ENCODE results near the gene CTSO.
A peak's percentile ranks its signal among the peaks of the same experiment; 100 is the strongest.

The CTSO gene

DNA sequence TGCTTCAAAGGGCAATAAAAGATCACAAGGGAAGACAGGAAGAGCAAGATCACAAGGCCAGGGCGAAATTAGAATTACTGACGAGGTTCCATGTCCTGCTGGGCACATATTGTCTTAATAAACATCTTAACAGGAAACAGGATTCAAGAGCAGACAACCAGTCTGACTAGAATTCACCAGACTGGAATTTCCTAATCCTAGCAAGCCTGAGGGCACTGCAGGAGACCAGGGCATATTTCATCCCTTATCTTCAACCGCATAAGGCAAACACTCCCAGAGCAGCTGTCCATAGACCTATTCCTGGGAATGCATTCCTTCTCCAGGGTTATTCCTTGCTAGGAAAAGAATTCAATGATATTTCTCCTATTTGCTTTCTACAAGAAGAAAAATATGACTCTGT lies 62.6 kb downstream of the CTSO start:
- Histone ChIP-seq H3K27ac (ENCODE audit: poor library complexity, severe bottlenecking) (no peak overlapping the region), H3K9me3 (ENCODE audit: severe bottlenecking) (no peaks in the 10 kb centered on the region), H3K27me3 (ENCODE audit: insufficient read depth, poor library complexity, severe bottlenecking) (no peaks in the 10 kb centered on the region), H3K36me3 (ENCODE audit: low read depth) (no peaks in the 10 kb centered on the region), H3K4me3 (ENCODE audit: severe bottlenecking) (no peak overlapping the region), H3K4me1 (ENCODE audit: insufficient read depth, poor library complexity, severe bottlenecking) (peaks cover 2% of the 10 kb centered on the region)
- DNase-seq (ENCODE audit: low spot score) (no peak), ATAC-seq (ENCODE audit: low read depth) (no peak)
- TF ChIP-seq, protein P1, sequence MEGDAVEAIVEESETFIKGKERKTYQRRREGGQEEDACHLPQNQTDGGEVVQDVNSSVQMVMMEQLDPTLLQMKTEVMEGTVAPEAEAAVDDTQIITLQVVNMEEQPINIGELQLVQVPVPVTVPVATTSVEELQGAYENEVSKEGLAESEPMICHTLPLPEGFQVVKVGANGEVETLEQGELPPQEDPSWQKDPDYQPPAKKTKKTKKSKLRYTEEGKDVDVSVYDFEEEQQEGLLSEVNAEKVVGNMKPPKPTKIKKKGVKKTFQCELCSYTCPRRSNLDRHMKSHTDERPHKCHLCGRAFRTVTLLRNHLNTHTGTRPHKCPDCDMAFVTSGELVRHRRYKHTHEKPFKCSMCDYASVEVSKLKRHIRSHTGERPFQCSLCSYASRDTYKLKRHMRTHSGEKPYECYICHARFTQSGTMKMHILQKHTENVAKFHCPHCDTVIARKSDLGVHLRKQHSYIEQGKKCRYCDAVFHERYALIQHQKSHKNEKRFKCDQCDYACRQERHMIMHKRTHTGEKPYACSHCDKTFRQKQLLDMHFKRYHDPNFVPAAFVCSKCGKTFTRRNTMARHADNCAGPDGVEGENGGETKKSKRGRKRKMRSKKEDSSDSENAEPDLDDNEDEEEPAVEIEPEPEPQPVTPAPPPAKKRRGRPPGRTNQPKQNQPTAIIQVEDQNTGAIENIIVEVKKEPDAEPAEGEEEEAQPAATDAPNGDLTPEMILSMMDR (IDR thresholded peaks at IDR 0.05; ENCODE audit: poor library complexity, severe bottlenecking), result no peak

DNA sequence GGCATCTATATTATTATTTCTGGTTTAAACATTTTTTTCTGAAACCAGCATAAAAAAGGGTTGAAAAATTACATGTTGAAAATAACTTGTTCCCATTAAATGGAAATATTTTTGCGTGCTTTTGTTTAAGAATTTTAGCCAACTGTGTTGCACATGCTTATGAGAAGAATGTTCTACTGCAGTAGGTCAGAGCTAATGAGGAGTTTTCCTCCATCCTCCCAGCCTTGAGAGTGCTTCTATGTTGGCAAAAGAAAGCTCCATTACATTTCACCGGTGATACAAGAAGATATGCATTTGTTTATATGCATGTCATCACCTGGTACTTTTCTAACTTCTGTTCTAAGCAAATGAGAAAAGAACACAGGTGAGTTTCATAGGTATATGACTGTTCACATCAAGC lies 63.7 kb downstream of the CTSO start:
- no peak for ATAC-seq (ENCODE audit: low read depth)
- TF ChIP-seq, protein P1 (IDR thresholded peaks at IDR 0.05; ENCODE audit: poor library complexity, severe bottlenecking), result no peak
- H3K9me3 ChIP-seq (ENCODE audit: severe bottlenecking), result no peaks in the 10 kb centered on the region

DNA sequence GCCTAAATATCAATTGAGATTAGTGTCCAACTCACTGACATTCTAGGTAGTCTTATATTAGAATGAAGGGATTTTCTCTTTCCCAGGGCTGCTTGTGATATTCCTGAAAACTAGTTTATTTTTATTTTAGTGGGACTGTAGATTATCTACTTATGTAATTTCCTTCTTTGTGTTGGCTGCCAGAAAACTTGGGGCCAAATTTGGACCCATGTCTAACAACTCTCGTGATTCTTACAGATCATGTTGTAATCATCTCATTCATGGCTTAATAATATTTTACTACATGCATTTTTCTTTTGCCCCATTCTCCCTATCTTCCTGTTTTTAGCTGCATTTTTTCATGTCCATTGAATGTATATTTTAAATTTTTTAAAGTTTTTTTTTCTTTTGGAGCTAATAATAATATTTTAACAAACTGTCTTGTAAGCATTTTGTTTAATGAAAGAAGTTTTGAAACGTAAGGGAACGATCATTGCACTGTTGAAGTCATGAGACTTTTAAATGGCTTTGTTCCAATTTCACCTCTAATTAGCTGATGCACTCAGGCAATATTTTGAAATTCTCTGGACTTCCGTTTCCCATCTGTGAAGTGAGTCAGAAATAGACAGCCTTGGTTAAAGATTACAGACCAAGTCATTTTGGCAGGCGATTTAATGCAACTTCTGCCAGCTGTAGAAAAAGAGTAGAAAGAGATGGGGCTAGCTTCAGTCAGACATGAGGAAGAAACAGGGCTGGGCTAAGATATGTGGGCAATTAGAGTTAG lies 64.5 kb downstream of the CTSO start:
- Histone ChIP-seq H3K4me1 (ENCODE audit: insufficient read depth, poor library complexity, severe bottlenecking) (peaks cover 2% of the 10 kb centered on the region), H3K36me3 (ENCODE audit: low read depth) (no peaks in the 10 kb centered on the region), H3K27me3 (ENCODE audit: insufficient read depth, poor library complexity, severe bottlenecking) (no peaks in the 10 kb centered on the region), H3K27ac (ENCODE audit: poor library complexity, severe bottlenecking) (no peak overlapping the region), H3K4me3 (ENCODE audit: severe bottlenecking) (no peak overlapping the region), H3K9me3 (ENCODE audit: severe bottlenecking) (no peaks in the 10 kb centered on the region)
- TF ChIP-seq, protein P1 (IDR thresholded peaks at IDR 0.05; ENCODE audit: poor library complexity, severe bottlenecking), result no peak
- peak; percentile 53; the same call in 2 of the 3 replicates for ATAC-seq (ENCODE audit: low read depth)
- no peak for DNase-seq (ENCODE audit: low spot score)

More for the DNA sequence above, 63.7 kb downstream of the CTSO start:
- H3K4me3 ChIP-seq (ENCODE audit: severe bottlenecking), result no peak overlapping the region
- H3K36me3 ChIP-seq (ENCODE audit: low read depth), result no peaks in the 10 kb centered on the region
- DNase-seq (ENCODE audit: low spot score), result no peak
- peaks cover 2% of the 10 kb centered on the region for H3K4me1 ChIP-seq (ENCODE audit: insufficient read depth, poor library complexity, severe bottlenecking)
- H3K27ac ChIP-seq (ENCODE audit: poor library complexity, severe bottlenecking), result no peak overlapping the region
- no peaks in the 10 kb centered on the region for H3K27me3 ChIP-seq (ENCODE audit: insufficient read depth, poor library complexity, severe bottlenecking)

DNA sequence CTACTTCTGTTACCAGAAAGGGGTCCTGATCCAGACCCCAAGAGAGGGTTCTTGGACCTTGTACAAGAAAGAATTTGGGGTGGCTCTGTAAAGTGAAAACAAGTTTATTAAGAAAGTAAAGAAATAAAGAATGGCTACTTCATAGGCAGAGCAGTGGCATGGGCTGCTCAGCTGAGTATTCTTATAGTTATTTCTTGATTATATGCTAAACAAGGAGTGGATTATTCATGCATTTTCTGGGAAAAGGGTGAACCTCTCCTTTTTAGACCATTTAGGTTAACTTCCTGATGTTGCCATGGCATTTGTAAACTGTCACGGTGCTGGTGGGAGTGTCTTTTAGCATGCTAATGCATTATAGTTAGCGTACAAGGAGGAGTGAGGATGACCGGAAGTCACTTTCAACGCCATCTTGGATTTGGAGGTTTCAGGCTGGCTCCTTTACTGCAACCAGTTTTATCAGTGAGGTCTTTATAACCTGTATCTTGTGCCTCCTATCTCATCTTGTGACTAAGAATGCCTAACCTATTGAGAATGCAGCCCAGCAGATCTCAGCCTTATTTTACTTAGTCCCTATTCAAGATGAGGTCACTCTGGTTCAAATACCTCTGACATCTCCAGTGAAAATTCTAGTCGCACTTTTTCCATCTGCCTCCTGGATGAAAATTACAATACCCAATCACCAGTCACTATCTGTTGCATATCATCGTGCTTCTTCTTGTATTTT lies 65.7 kb downstream of the CTSO start:
- ATAC-seq (ENCODE audit: low read depth), result no peak

More for the DNA sequence above, 65.7 kb downstream of the CTSO start:
- Histone ChIP-seq H3K36me3 (ENCODE audit: low read depth) (no peaks in the 10 kb centered on the region), H3K4me1 (ENCODE audit: insufficient read depth, poor library complexity, severe bottlenecking) (peaks cover 2% of the 10 kb centered on the region), H3K9me3 (ENCODE audit: severe bottlenecking) (no peaks in the 10 kb centered on the region), H3K4me3 (ENCODE audit: severe bottlenecking) (no peak overlapping the region), H3K27me3 (ENCODE audit: insufficient read depth, poor library complexity, severe bottlenecking) (no peaks in the 10 kb centered on the region), H3K27ac (ENCODE audit: poor library complexity, severe bottlenecking) (no peak overlapping the region)
- TF ChIP-seq, protein P1 (IDR thresholded peaks at IDR 0.05; ENCODE audit: poor library complexity, severe bottlenecking), result no peak
- DNase-seq (ENCODE audit: low spot score), result no peak
